Measurements from ENCODE around the gene CPPED1. TPM values are rescaled to one million over a fixed set of nuclear protein-coding genes. Genes with fewer than 3 reads are reported as not detected.
A peak's percentile ranks its signal among the peaks of the same experiment; 100 is the strongest.

Gene CPPED1
- total and polyA plus RNA-seq, 9 donors, result 4.3 to 9.1 (median 6.8) TPM

- Histone ChIP-seq H3K4me1 (ENCODE audit: control insufficient read depth, insufficient read depth, low read length) (peaks cover 3% of the 10 kb centered on the region), H3K27ac (ENCODE audit: low read length) (no peak overlapping the region), H3K4me3 (ENCODE audit: low read length) (no peak overlapping the region), H3K36me3 (ENCODE audit: control insufficient read depth, insufficient read depth, low read length) (no peaks in the 10 kb centered on the region), H3K9me3 (replicated peaks; ENCODE audit: control insufficient read depth, low read depth, low read length) (no peaks in the 10 kb centered on the region), H3K27me3 (ENCODE audit: control insufficient read depth, insufficient read depth, low read length) (no peaks in the 10 kb centered on the region)
- peak; percentile 18 for DNase-seq
- 69% methylated on average over 4 of the region's 5 CpGs for WGBS (ENCODE audit: insufficient coverage)
These were observed 45.5 kb downstream of the CPPED1 start for GRCh38 chr16:12758031-12758669.

GRCh38 chr16:12757546-12757945, 46.1 kb downstream of the CPPED1 start:
- H3K27ac ChIP-seq (ENCODE audit: low read length), result no peak overlapping the region
- WGBS (ENCODE audit: insufficient coverage), result 75% methylated on average over 5 of the region's 7 CpGs
- H3K36me3 ChIP-seq (ENCODE audit: control insufficient read depth, insufficient read depth, low read length), result no peaks in the 10 kb centered on the region
- H3K4me3 ChIP-seq (ENCODE audit: low read length), result no peak overlapping the region
- no peaks in the 10 kb centered on the region for H3K9me3 ChIP-seq (replicated peaks; ENCODE audit: control insufficient read depth, low read depth, low read length)
- no peaks in the 10 kb centered on the region for H3K27me3 ChIP-seq (ENCODE audit: control insufficient read depth, insufficient read depth, low read length)
- DNase-seq, result no peak
- peaks cover 3% of the 10 kb centered on the region for H3K4me1 ChIP-seq (ENCODE audit: control insufficient read depth, insufficient read depth, low read length)

GRCh38 chr16:12754824-12755543, 48.7 kb downstream of the CPPED1 start:
- Histone ChIP-seq H3K27me3 (ENCODE audit: control insufficient read depth, insufficient read depth, low read length) (no peaks in the 10 kb centered on the region), H3K4me3 (ENCODE audit: low read length) (no peak overlapping the region), H3K27ac (ENCODE audit: low read length) (no peak overlapping the region), H3K4me1 (ENCODE audit: control insufficient read depth, insufficient read depth, low read length) (peaks cover 3% of the 10 kb centered on the region), H3K36me3 (ENCODE audit: control insufficient read depth, insufficient read depth, low read length) (no peaks in the 10 kb centered on the region), H3K9me3 (replicated peaks; ENCODE audit: control insufficient read depth, low read depth, low read length) (no peaks in the 10 kb centered on the region)
- DNase-seq, result no peak
- 71% methylated on average over 2 of the region's 4 CpGs for WGBS (ENCODE audit: insufficient coverage)

- no peaks in the 10 kb centered on the region for H3K27me3 ChIP-seq (ENCODE audit: control insufficient read depth, insufficient read depth, low read length)
- WGBS (ENCODE audit: insufficient coverage), result 65% methylated on average over 12 of the region's 15 CpGs
- no peak overlapping the region for H3K4me3 ChIP-seq (ENCODE audit: low read length)
- peaks cover 3% of the 10 kb centered on the region for H3K4me1 ChIP-seq (ENCODE audit: control insufficient read depth, insufficient read depth, low read length)
- H3K36me3 ChIP-seq (ENCODE audit: control insufficient read depth, insufficient read depth, low read length), result no peaks in the 10 kb centered on the region
- H3K27ac ChIP-seq (ENCODE audit: low read length), result no peak overlapping the region
- DNase-seq, result no peak
- no peaks in the 10 kb centered on the region for H3K9me3 ChIP-seq (replicated peaks; ENCODE audit: control insufficient read depth, low read depth, low read length)
These were observed 50.3 kb downstream of the CPPED1 start for GRCh38 chr16:12753203-12754023.

GRCh38 chr16:12752159-12752558, 51.5 kb downstream of the CPPED1 start:
- Histone ChIP-seq H3K27me3 (ENCODE audit: control insufficient read depth, insufficient read depth, low read length) (no peaks in the 10 kb centered on the region), H3K4me3 (ENCODE audit: low read length) (no peak overlapping the region), H3K9me3 (replicated peaks; ENCODE audit: control insufficient read depth, low read depth, low read length) (no peaks in the 10 kb centered on the region), H3K36me3 (ENCODE audit: control insufficient read depth, insufficient read depth, low read length) (no peaks in the 10 kb centered on the region), H3K4me1 (ENCODE audit: control insufficient read depth, insufficient read depth, low read length) (no peaks in the 10 kb centered on the region), H3K27ac (ENCODE audit: low read length) (no peak overlapping the region)
- DNase-seq, result no peak
- WGBS (ENCODE audit: insufficient coverage), result no CpG with 5 or more reads among the region's 2 CpGs

- H3K27me3 ChIP-seq (ENCODE audit: control insufficient read depth, insufficient read depth, low read length), result no peaks in the 10 kb centered on the region
- no peak overlapping the region for H3K4me3 ChIP-seq (ENCODE audit: low read length)
- DNase-seq, result no peak
- no peak overlapping the region for H3K27ac ChIP-seq (ENCODE audit: low read length)
- no peaks in the 10 kb centered on the region for H3K9me3 ChIP-seq (replicated peaks; ENCODE audit: control insufficient read depth, low read depth, low read length)
- WGBS (ENCODE audit: insufficient coverage), result 86% methylated on average over 5 of the region's 9 CpGs
- no peaks in the 10 kb centered on the region for H3K36me3 ChIP-seq (ENCODE audit: control insufficient read depth, insufficient read depth, low read length)
- H3K4me1 ChIP-seq (ENCODE audit: control insufficient read depth, insufficient read depth, low read length), result no peaks in the 10 kb centered on the region
These were observed 53.2 kb downstream of the CPPED1 start for GRCh38 chr16:12750554-12750918.

- Histone ChIP-seq H3K4me1 (ENCODE audit: control insufficient read depth, insufficient read depth, low read length) (no peaks in the 10 kb centered on the region), H3K36me3 (ENCODE audit: control insufficient read depth, insufficient read depth, low read length) (no peaks in the 10 kb centered on the region), H3K4me3 (ENCODE audit: low read length) (no peak overlapping the region), H3K27me3 (ENCODE audit: control insufficient read depth, insufficient read depth, low read length) (no peaks in the 10 kb centered on the region), H3K9me3 (replicated peaks; ENCODE audit: control insufficient read depth, low read depth, low read length) (peaks cover 8% of the 10 kb centered on the region), H3K27ac (ENCODE audit: low read length) (no peak overlapping the region)
- no peak for DNase-seq
- 93% methylated on average over 2 of the region's 2 CpGs for WGBS (ENCODE audit: insufficient coverage)
These were observed 54.6 kb downstream of the CPPED1 start for GRCh38 chr16:12749076-12749475.

- H3K4me3 ChIP-seq (ENCODE audit: low read length), result no peak overlapping the region
- H3K27me3 ChIP-seq (ENCODE audit: control insufficient read depth, insufficient read depth, low read length), result no peaks in the 10 kb centered on the region
- peaks cover 8% of the 10 kb centered on the region for H3K9me3 ChIP-seq (replicated peaks; ENCODE audit: control insufficient read depth, low read depth, low read length)
- no peaks in the 10 kb centered on the region for H3K36me3 ChIP-seq (ENCODE audit: control insufficient read depth, insufficient read depth, low read length)
- no peak overlapping the region for H3K27ac ChIP-seq (ENCODE audit: low read length)
- no peaks in the 10 kb centered on the region for H3K4me1 ChIP-seq (ENCODE audit: control insufficient read depth, insufficient read depth, low read length)
- no peak for DNase-seq
- 100% methylated on average over 1 of the region's 7 CpGs for WGBS (ENCODE audit: insufficient coverage)
These were observed 55.9 kb downstream of the CPPED1 start for GRCh38 chr16:12747827-12748226.

- Histone ChIP-seq H3K4me3 (ENCODE audit: low read length) (no peak overlapping the region), H3K27me3 (ENCODE audit: control insufficient read depth, insufficient read depth, low read length) (no peaks in the 10 kb centered on the region), H3K4me1 (ENCODE audit: control insufficient read depth, insufficient read depth, low read length) (no peaks in the 10 kb centered on the region), H3K36me3 (ENCODE audit: control insufficient read depth, insufficient read depth, low read length) (no peaks in the 10 kb centered on the region), H3K27ac (ENCODE audit: low read length) (no peak overlapping the region), H3K9me3 (replicated peaks; ENCODE audit: control insufficient read depth, low read depth, low read length) (peaks cover 8% of the 10 kb centered on the region)
- no CpG with 5 or more reads among the region's 2 CpGs for WGBS (ENCODE audit: insufficient coverage)
- no peak for DNase-seq
These were observed 56.4 kb downstream of the CPPED1 start for GRCh38 chr16:12747261-12747660.

GRCh38 chr16:12744860-12745259, 58.8 kb downstream of the CPPED1 start:
- no peak for DNase-seq
- Histone ChIP-seq H3K27me3 (ENCODE audit: control insufficient read depth, insufficient read depth, low read length) (no peaks in the 10 kb centered on the region), H3K4me3 (ENCODE audit: low read length) (no peak overlapping the region), H3K27ac (ENCODE audit: low read length) (no peak overlapping the region), H3K4me1 (ENCODE audit: control insufficient read depth, insufficient read depth, low read length) (no peaks in the 10 kb centered on the region), H3K9me3 (replicated peaks; ENCODE audit: control insufficient read depth, low read depth, low read length) (peaks cover 8% of the 10 kb centered on the region), H3K36me3 (ENCODE audit: control insufficient read depth, insufficient read depth, low read length) (no peaks in the 10 kb centered on the region)
- WGBS (ENCODE audit: insufficient coverage), result 90% methylated on average over 4 of the region's 4 CpGs
